Epithelial cell of esophagus (primary cell): Measurements from ENCODE around the gene SMARCA4.
A peak's percentile ranks its signal among the peaks of the same experiment; 100 is the strongest.

Source experiments
- DNase-seq: peaks from one replicate; pipeline ENCODE4 v3.0.0; 2010; ENCODE audit warnings: low read depth
- H3K4me3 ChIP-seq: 2 replicates; pipeline ENCODE4 v1.5.1; 2011; ENCODE audit warnings: mild to moderate bottlenecking, low read length, control low read depth
- CTCF ChIP-seq: IDR thresholded peaks from 2 replicates; pipeline ENCODE4 v1.5.1; 2011; ENCODE audit warnings: low read depth, mild to moderate bottlenecking, low read length, control low read depth, inconsistent platforms; ENCODE audit not compliant: insufficient read depth; ENCODE audit errors: missing control alignments

SMARCA4 gene

GRCh38 chr19:10922638-10923014 is 38.2 kb upstream of the SMARCA4 start:
- H3K4me3 ChIP-seq = no peak overlapping the region
- no peak for DNase-seq
- TF ChIP-seq CTCF = no peak

GRCh38 chr19:10923260-10924112 is 37.3 kb upstream of the SMARCA4 start:
- TF ChIP-seq CTCF = no peak
- no peak for DNase-seq
- no peak overlapping the region for H3K4me3 ChIP-seq

GRCh38 chr19:10924597-10924996 is 36.2 kb upstream of the SMARCA4 start:
- no peak overlapping the region for H3K4me3 ChIP-seq
- TF ChIP-seq CTCF = no peak
- DNase-seq = no peak

GRCh38 chr19:10927730-10928562 is 32.9 kb upstream of the SMARCA4 start:
- no peak for TF ChIP-seq CTCF
- peak overlapping the region; percentile 92 for H3K4me3 ChIP-seq
- DNase-seq = no peak

- peak; percentile 99 for DNase-seq
- TF ChIP-seq CTCF = no peak
- H3K4me3 ChIP-seq = peak within 1 kb of the TSS; percentile 92
These were observed 32.0 kb upstream of the SMARCA4 start, which contains the start of the genes TIMM29 and YIPF2 for GRCh38 chr19:10928563-10929401. TSS of gene TIMM29 (plus strand) at chr19:10928811. CDS start at chr19:10928823, 12 bp downstream. TSS of gene YIPF2 (minus strand) at chr19:10928639. CDS start at chr19:10928410, 229 bp downstream.

GRCh38 chr19:10929402-10929794 is 31.4 kb upstream of the SMARCA4 start:
- peak overlapping the region; percentile 92 for H3K4me3 ChIP-seq
- TF ChIP-seq CTCF = no peak
- DNase-seq = peak; percentile 46
